GM18502 (cell line): ENCODE results near the gene REEP1.

Experiments
- ATAC-seq: cut with Tn5 transposase; IDR thresholded peaks from one replicate; pipeline ENCODE4 v1.9.1; 2021; ENCODE audit warnings: mild to moderate bottlenecking; ENCODE audit not compliant: unreplicated experiment, poor library complexity

REEP1 gene, protein sequence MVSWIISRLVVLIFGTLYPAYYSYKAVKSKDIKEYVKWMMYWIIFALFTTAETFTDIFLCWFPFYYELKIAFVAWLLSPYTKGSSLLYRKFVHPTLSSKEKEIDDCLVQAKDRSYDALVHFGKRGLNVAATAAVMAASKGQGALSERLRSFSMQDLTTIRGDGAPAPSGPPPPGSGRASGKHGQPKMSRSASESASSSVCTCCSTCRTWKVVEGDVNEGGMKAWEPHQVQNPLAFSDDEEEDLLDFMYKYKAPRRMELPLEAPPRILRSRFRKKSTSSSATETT

DNA sequence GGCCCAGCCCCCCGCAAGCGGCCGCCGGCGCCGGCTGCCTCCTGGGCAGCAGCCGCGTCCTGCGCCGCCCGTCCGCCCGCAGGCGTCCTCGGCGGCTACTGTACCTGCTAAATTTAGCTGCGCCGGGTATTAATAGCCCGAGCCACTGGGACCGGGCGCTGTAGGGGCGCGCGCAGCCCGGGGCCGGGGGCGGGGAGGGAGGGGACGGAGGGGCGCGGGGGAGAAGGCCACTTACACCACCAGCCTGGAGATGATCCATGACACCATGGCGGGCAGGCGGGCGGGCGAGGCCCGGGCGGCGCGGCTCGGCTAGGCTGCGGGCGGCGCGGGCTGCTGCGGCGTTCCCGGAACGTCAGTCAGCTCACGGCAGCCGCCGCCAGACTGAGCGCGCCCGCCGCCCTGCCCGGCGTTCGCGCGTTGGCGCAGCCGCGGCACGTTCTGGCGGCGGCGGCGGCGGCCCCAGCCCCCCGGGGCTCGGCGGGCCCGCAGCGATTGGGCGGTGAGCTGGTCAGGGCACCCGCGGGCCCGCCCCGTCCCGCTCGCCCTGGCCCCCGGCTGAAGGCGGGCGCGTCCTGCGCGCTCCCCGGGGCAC lies at the start of gene REEP1:
Gene REEP1, minus strand, starts transcription at position 383 of the 592 bp plus-strand sequence. Its CDS starts 116 bp downstream, at position 267.
- ATAC-seq, result no peak

DNA sequence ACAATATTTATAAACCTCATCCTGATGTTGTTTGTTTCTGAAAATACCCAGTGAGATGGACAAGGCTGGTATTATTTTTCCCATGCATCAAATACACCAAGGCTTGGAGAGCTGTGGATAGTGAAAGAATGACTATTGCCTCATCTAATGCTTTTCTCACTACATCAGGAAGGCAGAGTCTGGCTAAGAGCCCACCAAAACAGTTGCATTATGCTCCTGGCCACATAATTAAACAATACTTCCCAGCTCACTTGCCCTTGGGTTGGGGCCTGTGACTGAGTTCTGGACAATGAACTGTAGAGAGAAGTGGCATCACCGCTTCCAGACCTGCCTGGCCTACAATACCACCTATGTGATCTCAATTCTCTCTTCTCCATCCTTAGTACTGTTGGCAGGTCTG lies 46.4 kb upstream of the REEP1 start:
- no peak for ATAC-seq

DNA sequence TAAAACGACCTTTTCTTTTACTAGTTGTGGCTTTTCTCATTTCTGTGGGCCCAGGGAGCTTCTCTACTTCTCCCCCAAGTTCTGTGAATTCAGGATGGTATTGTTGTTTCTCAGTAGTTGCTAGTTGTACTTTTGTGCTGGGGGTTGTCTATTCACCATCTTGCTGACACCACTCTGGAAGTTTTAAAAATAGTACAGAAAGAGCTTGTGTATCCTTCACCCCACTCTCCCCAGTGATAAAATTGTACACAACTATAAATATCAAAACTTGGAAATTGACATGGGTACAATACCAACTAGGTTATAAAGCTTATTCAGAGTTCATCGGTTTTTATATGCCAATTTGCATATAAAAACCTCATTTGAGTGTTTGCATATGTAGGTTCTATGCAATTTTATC lies 45.3 kb upstream of the REEP1 start:
- ATAC-seq, result no peak

- no peak for ATAC-seq
Observed at GRCh38 chr2:86382108-86382507, 44.7 kb upstream of the REEP1 start.

DNA sequence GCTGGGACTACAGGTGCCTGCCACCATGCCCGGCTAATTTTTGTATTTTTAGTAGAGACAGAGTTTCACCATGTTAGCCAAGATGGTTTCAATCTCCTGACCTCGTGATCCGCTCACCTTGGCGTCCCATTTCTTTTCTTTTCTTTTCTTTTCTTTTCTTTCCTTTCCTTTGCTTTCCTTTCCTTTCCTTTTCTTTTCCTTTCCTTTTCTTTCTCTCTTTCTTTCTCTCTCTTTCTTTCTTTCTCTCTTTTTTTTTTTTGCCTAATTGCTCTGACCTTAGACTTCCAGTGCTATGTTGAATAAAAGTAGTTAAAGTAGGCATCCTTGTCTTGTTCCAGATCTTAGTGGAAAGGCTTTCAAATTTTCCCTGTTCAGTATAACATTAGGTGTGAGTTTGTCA lies 41.0 kb upstream of the REEP1 start:
- no peak for ATAC-seq

- no peak for ATAC-seq
Observed at GRCh38 chr2:86375623-86376022, 38.2 kb upstream of the REEP1 start.

- ATAC-seq, result no peak
Observed at GRCh38 chr2:86372641-86373502, 35.4 kb upstream of the REEP1 start.

DNA sequence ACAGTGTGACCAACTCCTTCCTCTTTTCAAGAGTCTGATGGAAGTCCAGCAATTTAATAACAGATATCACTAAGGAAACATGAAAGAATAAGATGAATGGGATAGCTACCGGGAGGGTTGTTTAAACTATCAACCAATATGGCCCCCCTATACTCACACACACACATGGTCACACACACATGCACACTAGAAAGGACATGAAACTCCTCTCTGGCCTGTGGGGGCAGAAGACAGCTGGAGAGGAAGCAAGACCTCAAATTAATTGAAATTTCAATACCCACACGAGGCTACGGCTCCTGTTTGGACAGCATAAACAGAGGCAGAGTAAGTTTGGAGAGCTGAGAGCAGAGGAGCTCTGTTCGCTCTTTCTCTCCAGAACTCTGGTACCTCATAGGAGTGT lies 34.7 kb upstream of the REEP1 start:
- no peak for ATAC-seq

- ATAC-seq, result no peak
Observed at GRCh38 chr2:86371527-86371926, 34.1 kb upstream of the REEP1 start.

DNA sequence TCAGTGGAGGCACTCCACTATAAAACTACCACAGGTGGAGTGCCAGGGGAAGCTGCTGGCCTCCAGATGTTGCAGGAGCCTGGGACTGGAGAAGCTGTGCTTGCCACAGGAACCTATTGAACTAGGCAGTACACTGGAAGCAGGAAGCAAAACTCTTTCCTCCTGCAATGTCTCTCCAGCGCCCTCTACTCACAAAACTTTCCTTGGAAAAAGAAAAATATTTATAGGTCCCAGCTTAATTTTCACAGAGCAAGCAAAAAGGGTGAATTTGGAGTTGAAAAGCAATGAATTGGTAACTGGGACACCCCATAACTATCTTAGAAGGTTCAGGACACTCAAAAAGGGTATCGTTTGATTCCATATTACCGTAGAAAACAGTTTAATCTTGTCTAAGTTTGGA lies 33.2 kb upstream of the REEP1 start:
- ATAC-seq, result no peak

DNA sequence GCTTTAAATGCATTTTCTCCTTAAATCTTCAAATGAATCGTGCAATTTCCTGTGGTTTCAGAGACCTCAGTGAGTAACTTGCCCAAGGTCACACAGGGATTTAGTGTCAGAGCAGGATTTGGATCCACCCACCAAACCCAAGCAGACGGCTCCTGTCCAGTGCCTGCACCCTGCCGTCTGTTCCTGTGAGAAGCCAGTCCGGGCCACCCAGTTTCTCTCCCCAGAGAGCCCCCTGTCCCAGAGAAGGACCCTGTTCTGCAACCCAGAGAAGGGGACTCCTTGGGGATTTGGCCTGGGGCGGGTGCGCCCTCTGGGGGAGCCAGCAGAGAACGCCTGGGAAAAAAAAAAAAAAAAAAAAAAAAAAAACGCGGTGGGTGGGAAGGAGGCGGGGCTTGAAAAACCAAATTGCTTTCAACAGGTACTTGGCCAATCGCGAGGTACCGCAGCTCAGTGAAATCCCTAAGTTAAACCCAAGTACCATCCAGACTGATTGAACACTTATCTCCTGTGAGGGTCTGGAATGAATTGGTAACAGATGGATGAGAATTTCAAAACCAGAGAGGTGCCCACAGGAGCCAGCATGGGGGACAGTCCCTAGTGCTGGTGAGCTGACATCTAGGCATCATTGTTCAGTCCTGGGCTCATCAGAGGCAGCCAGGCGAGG lies 30.9 kb upstream of the REEP1 start:
- peak; percentile 58 for ATAC-seq

DNA sequence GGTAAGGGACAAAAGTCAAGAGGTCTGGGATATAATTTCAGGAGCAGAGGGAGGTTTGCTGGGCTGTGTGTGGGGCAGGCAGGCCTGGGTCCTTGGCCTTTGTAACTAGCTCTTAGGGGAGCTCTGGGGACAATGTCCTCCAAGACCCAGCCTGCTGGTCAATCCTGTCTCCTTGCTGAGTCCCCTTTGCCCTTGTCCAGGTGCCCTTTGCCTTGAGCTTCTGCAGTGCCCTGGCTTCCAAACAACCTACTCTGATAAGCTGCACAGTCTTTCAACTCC lies 30.0 kb upstream of the REEP1 start:
- no peak for ATAC-seq

DNA sequence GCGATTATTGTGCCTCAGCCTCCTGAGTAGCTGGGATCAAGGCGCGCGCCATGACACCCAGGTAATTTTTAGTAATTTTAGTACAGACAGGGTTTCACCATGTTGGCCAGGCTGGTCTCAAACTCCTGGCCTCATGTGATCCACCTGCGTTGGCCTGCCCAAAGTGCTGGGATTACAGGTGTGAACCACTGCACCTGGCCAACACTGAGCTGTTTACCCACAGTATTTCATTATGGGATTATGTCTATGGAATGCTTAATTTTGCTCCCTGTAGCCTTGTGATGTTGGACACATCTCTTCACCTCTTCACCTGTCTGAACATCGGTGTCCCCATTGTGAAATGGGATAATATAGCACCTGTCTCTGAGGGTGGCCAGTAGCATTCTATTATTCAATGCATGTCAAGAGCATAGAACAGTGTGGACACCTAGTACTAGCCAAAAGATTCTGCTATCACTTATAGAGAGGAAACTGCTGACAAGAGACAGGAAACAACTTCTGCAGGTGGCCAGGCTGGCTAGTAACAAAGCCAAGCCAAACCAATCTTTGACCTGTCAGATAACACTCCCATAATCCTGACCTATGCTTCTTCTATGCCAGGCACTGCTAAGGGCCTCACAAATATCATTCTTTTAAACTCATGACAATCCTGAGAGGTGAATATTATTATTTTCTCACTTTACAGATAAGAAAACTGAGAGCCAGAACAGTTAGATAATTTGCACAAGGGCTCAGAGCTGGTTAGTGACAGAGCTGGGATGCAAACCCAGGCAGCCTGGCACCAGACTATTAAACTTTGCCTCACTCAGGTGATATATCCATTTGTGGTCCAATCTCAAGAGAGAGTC lies 29.4 kb upstream of the REEP1 start:
- no peak for ATAC-seq

DNA sequence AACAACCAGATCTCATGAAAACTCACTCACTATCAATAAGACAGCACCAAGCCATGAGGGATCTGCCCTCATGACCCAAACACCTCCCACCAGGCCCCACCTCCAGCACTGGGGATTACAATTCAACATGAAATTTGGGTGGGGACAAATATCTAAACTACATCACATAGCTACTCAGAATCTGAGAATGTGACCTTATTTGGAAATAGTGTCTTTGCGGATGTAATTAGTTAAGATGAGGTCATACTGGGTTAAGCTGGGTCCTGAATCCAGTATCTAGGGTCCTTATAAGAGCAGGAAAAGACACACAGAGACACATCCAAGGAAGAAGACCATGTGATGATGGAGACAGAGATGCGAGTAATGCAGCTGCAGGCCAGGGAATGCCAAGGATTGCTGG lies 27.5 kb upstream of the REEP1 start:
- no peak for ATAC-seq

DNA sequence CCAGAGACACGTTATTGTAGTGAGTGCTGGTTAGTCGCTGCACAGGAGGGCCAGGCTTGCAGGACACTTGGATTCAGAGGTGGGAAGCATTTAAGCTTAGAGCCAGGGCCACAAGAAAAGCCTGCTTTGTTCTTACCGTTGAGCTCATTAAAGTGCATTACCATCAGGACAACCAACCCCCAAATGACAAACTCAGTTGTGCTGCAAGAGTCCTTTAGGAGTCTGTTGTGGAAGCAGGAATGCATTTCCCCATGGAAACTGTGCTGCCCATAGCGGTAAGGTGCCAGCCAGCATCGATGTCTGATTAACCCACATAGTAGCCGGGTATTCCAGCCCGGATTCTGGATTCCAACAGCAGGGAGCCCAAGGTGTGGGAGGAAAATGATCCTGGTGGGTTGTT lies 23.4 kb upstream of the REEP1 start:
- no peak for ATAC-seq

DNA sequence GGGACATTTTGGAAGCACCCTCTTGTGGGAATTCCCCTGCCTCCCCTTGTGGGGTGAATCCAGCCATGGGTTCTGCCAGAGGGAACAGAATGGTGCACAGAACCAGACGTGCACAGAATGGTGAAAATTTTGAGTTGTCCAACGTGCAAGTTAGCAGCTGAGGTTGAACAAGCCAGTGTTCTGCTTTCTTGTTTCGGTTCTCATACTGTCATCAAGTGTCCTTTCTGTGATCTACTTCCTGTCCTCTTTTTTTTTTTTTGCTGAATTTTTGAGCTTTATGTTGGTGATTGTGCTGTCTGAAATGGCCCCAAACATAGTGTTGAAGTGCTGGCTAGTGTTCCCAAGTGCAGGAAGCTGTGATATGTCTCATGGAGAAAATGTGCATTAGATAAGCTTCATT lies 21.5 kb upstream of the REEP1 start:
- ATAC-seq, result no peak

DNA sequence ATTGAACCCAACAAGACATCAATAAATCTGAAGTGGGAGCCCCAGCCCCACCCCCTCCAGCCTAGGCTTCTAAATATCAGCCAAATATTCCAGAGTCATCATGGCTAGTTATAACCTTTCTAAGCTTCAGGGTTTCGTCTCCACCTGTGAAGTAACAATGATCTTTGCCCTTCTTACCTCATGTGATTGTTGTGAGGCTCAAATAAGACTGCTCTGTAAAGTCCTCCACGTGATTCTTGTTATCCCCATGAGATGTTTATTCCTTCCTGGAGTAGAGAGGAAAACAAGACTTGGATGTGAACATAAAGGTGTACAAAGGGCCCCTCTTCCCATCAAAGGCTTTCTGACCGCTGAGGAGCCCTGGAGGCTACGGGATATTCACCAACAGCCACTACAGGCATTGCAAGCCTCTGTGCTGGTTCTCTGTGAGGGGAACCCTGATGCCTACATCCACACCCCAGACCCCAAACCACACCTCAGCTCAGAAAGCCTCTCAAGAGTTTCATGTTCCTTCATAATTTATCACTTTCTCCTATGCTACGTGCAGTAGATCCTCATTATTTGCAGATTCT lies 20.1 kb upstream of the REEP1 start:
- no peak for ATAC-seq

DNA sequence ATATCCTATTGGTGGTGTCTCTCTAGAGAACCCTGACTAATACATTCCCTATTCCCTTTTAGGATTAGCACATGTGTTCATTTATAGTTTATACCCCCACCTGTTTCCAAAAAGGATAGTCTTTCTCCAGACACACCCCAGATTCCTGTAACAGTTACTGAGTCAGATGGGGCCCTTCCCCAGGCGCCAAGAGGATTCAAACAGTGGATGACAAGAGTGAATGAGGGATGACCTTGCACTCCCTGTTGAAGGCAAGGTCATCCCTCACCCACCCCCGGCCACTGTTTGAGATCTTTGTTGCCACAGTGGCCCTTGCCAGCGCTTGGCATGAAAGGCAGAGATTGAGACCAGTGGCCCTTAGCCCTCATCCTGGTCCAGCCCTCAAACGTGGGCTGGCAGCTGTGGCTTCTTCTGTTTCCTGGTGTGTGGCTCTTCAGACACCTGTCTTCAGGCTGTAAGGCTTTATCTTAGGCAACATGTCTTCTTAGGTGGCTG lies 15.3 kb upstream of the REEP1 start:
- ATAC-seq, result no peak

GRCh38 chr2:86352137-86352726 lies 14.8 kb upstream of the REEP1 start:
- no peak for ATAC-seq
